Karpas-422 (cell line): ENCODE measurements around the gene RAD51AP2. TPM values are rescaled to one million over a fixed set of nuclear protein-coding genes. Genes with fewer than 3 reads are reported as not detected.

ENCODE experiments used
- DNase-seq: peaks from one replicate; pipeline ENCODE4 v3.0.0-alpha.2; 2015
- H2AFZ ChIP-seq: fragments of 200-600 bp; sonication (generic); 2 replicates; pipeline ENCODE4 v1.6.1; 2014; ENCODE audit warnings: antibody characterized with exemption, low read length, mixed read lengths
- H3K27ac ChIP-seq: fragments of 200-600 bp; sonication (generic); 2 replicates; pipeline ENCODE4 v1.5.1; 2014; ENCODE audit warnings: mild to moderate bottlenecking, low read length, moderate library complexity
- H3K27me3 ChIP-seq: fragments of 200-600 bp; sonication (generic); 2 replicates; pipeline ENCODE4 v1.6.1; 2014; ENCODE audit warnings: low read length, mixed read lengths
- H3K36me3 ChIP-seq: fragments of 200-600 bp; sonication (generic); 2 replicates; pipeline ENCODE4 v1.6.1; 2014; ENCODE audit warnings: low read length, mixed read lengths; ENCODE audit not compliant: insufficient read depth
- H3K4me1 ChIP-seq: fragments of 200-600 bp; sonication (generic); 2 replicates; pipeline ENCODE4 v1.6.1; 2014; ENCODE audit warnings: mild to moderate bottlenecking, low read length, mixed read lengths
- H3K4me2 ChIP-seq: fragments of 200-600 bp; sonication (generic); 2 replicates; pipeline ENCODE4 v1.6.1; 2014; ENCODE audit warnings: low read length, low read depth, mild to moderate bottlenecking; ENCODE audit not compliant: poor library complexity, severe bottlenecking
- H3K4me3 ChIP-seq: fragments of 200-600 bp; sonication (generic); 2 replicates; pipeline ENCODE4 v1.5.1; 2014; ENCODE audit warnings: mild to moderate bottlenecking, antibody characterized with exemption, low read length, mixed read lengths
- H3K79me2 ChIP-seq: fragments of 200-600 bp; sonication (generic); 2 replicates; pipeline ENCODE4 v1.6.1; 2014; ENCODE audit warnings: mild to moderate bottlenecking, low read length, mixed read lengths
- H3K9ac ChIP-seq: fragments of 200-600 bp; sonication (generic); 2 replicates; pipeline ENCODE4 v1.6.0; 2014; ENCODE audit warnings: low read length
- H3K9me2 ChIP-seq: fragments of 200-600 bp; sonication (generic), shearing (Covaris generic); replicated peaks from 2 replicates; pipeline ENCODE4 v1.6.0; 2014; ENCODE audit warnings: mild to moderate bottlenecking, low read length, moderate library complexity; ENCODE audit not compliant: insufficient read depth
- H3K9me3 ChIP-seq: fragments of 300-700, 200-600 bp; sonication (generic); 2 replicates; pipeline ENCODE4 v1.6.1; 2014; ENCODE audit warnings: low read length, mixed read lengths
- H4K20me1 ChIP-seq: fragments of 200-600 bp; sonication (generic); 2 replicates; pipeline ENCODE4 v1.6.1; 2014; ENCODE audit warnings: mild to moderate bottlenecking, antibody characterized with exemption, low read length, low read depth; ENCODE audit not compliant: insufficient read depth
- total RNA-seq: library from RNA; depleted of rRNA; stranded (reverse); fragments of >200 nt; shearing (Covaris generic); gene quantifications from 2 replicates; pipeline ENCODE4 v1.2.3, GENCODE V29; 2014; ENCODE audit warnings: low replicate concordance

The RAD51AP2 gene
- total RNA-seq, 1 experiment from 2014 or later = not detected

DNA sequence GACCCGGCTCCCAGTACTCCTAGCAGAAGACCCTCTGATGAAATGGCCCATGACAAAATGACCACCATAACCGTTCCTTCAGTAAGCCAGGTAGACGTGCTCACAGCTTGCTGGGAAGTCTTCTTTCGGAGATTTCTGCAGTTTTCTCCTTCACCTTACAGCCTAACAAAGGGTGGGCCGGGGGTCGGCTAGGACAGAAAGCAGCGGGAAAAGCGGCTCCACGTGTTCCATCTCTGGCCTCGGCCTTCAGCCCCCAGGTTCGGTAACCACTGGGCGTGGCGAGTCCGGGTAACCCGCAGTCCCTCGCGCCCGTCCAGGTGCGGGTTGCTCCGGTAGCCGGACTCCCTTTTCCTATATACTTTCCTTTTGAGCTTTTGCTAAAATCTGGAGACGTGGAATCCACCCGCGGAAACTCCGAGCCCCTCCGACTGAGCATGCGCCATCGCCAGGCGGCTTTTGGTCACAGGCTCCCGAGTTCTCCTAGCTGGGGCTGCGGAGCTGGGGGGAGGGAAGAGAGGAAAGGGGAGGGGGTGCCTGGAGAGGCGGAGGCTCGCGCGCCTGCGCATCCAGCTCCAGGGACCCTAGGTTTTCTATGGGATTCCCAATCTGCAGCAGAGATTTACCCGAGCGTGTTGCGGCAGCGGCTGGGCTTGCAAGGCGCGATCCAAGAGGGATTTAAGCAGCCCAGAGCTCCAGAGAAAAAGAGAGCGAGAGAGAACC, 22.0 kb upstream of the RAD51AP2 start, which contains the start of gene VSNL1:
VSNL1 (plus strand) TSS at position 604 of the 720 bp plus-strand sequence. CDS start 51,379 bp downstream, outside the sequence.
- Histone ChIP-seq H3K4me2 (no peak within 1 kb of the TSS), H3K36me3 (no peaks in the 10 kb centered on the region), H3K27ac (no peak within 1 kb of the TSS), H3K4me1 (no peaks in the 10 kb centered on the region), H3K79me2 (no peaks in the 10 kb centered on the region), H2AFZ (no peak within 1 kb of the TSS), H3K9me3 (no peaks in the 10 kb centered on the region), H3K4me3 (no peak within 1 kb of the TSS), H3K9me2 (no peaks in the 10 kb centered on the region), H3K27me3 (no peaks in the 10 kb centered on the region), H3K9ac (no peak within 1 kb of the TSS), H4K20me1 (no peaks in the 10 kb centered on the region)
- no peak for DNase-seq

GRCh38 chr2:17539611-17540092, 21.4 kb upstream of the RAD51AP2 start:
- DNase-seq = no peak
- no peaks in the 10 kb centered on the region for H3K36me3 ChIP-seq
- H3K9ac ChIP-seq = no peak overlapping the region
- H3K79me2 ChIP-seq = no peaks in the 10 kb centered on the region
- H3K9me2 ChIP-seq = no peaks in the 10 kb centered on the region
- H2AFZ ChIP-seq = no peak overlapping the region
- H3K27ac ChIP-seq = no peak overlapping the region
- no peaks in the 10 kb centered on the region for H3K27me3 ChIP-seq
- no peaks in the 10 kb centered on the region for H3K9me3 ChIP-seq
- H3K4me1 ChIP-seq = no peaks in the 10 kb centered on the region
- no peaks in the 10 kb centered on the region for H4K20me1 ChIP-seq
- H3K4me3 ChIP-seq = no peak overlapping the region
- no peak overlapping the region for H3K4me2 ChIP-seq

DNA sequence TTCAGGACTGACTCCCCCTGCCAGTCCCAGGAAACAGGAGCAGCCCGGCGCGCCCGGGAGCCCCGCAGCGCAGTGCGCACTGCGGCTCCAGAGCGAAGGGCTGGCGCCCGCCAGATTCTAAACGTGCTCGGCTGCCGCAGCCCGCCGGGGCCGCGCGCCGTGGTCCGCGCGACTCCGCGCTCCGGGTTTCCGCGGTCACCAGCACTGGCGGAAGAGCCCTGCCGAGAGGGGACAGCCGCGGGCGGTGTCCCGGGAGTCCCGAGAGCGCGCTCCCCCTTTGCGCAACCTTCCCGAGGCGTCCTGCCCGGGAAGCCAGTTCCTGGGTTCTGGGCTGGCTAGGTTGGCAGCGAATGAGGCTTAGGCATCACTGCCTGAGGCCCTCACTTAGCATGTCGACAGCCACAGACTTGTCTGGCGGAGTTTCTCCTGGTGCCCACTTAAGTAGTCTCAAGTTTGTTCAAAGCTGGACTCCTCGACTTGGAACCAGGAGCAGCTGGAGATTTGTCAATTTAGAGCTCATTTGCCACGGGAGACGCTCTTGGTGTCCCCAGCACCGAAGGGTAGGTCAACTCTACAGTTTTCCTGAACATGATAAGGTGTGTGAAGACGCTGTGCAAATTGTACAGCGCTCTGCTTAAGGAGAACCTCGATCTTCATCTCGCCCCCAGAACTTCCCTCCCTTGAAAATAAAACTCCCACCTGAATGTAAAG, 20.8 kb upstream of the RAD51AP2 start:
- H3K9me3 ChIP-seq = no peaks in the 10 kb centered on the region
- no peaks in the 10 kb centered on the region for H3K36me3 ChIP-seq
- H3K4me1 ChIP-seq = no peaks in the 10 kb centered on the region
- no peak overlapping the region for H3K4me3 ChIP-seq
- H3K9me2 ChIP-seq = no peaks in the 10 kb centered on the region
- H3K27me3 ChIP-seq = no peaks in the 10 kb centered on the region
- no peak overlapping the region for H3K9ac ChIP-seq
- no peak overlapping the region for H3K4me2 ChIP-seq
- no peaks in the 10 kb centered on the region for H4K20me1 ChIP-seq
- no peak for DNase-seq
- H3K79me2 ChIP-seq = no peaks in the 10 kb centered on the region
- H2AFZ ChIP-seq = no peak overlapping the region
- H3K27ac ChIP-seq = no peak overlapping the region

- no peak for DNase-seq
- no peaks in the 10 kb centered on the region for H3K4me1 ChIP-seq
- no peaks in the 10 kb centered on the region for H3K36me3 ChIP-seq
- H3K9me2 ChIP-seq = no peaks in the 10 kb centered on the region
- no peaks in the 10 kb centered on the region for H4K20me1 ChIP-seq
- no peak overlapping the region for H3K4me2 ChIP-seq
- H3K27me3 ChIP-seq = no peaks in the 10 kb centered on the region
- no peaks in the 10 kb centered on the region for H3K79me2 ChIP-seq
- no peaks in the 10 kb centered on the region for H3K9me3 ChIP-seq
- no peak overlapping the region for H2AFZ ChIP-seq
- H3K4me3 ChIP-seq = no peak overlapping the region
- H3K27ac ChIP-seq = no peak overlapping the region
- H3K9ac ChIP-seq = no peak overlapping the region
Observed at GRCh38 chr2:17538022-17538843, 20.0 kb upstream of the RAD51AP2 start.

- Histone ChIP-seq H3K4me3 (no peak overlapping the region), H3K79me2 (no peaks in the 10 kb centered on the region), H3K9me2 (no peaks in the 10 kb centered on the region), H3K4me1 (no peaks in the 10 kb centered on the region), H4K20me1 (no peaks in the 10 kb centered on the region), H3K27me3 (no peaks in the 10 kb centered on the region), H3K9me3 (no peaks in the 10 kb centered on the region), H3K27ac (no peak overlapping the region), H3K36me3 (no peaks in the 10 kb centered on the region), H3K9ac (no peak overlapping the region), H2AFZ (no peak overlapping the region), H3K4me2 (no peak overlapping the region)
- DNase-seq = no peak
Observed at GRCh38 chr2:17536416-17536815, 18.2 kb upstream of the RAD51AP2 start.

- H4K20me1 ChIP-seq = no peaks in the 10 kb centered on the region
- no peaks in the 10 kb centered on the region for H3K9me2 ChIP-seq
- no peak overlapping the region for H3K4me2 ChIP-seq
- H3K4me1 ChIP-seq = no peaks in the 10 kb centered on the region
- H3K4me3 ChIP-seq = no peak overlapping the region
- no peaks in the 10 kb centered on the region for H3K79me2 ChIP-seq
- no peak overlapping the region for H3K27ac ChIP-seq
- no peaks in the 10 kb centered on the region for H3K36me3 ChIP-seq
- no peaks in the 10 kb centered on the region for H3K9me3 ChIP-seq
- no peak overlapping the region for H2AFZ ChIP-seq
- H3K9ac ChIP-seq = no peak overlapping the region
- no peaks in the 10 kb centered on the region for H3K27me3 ChIP-seq
- no peak for DNase-seq
Observed at GRCh38 chr2:17533546-17533945, 15.3 kb upstream of the RAD51AP2 start.

DNA sequence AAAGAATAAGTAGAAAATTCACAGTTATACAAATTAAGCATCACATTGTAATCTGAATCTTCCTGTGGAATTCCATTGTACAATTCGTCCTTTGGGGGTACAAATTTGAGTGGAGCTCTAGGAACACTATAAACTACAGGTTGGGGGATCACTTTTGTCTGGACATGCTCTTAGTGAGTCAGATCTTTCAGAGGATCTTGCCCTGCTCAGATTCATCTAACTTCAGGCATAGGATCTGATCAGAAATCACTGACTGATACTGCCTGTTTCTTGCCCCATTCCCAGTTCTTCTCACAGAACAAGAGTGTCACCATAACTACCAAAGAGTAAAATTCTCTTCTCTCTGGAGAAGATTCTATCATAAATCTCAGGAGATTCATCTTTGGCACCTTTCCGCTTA, 11.5 kb upstream of the RAD51AP2 start:
- no peak overlapping the region for H3K9ac ChIP-seq
- no peak overlapping the region for H3K4me2 ChIP-seq
- no peaks in the 10 kb centered on the region for H3K79me2 ChIP-seq
- no peaks in the 10 kb centered on the region for H4K20me1 ChIP-seq
- 0 out of 2 replicates have a peak, but pooled peaks cover 2% of the 10 kb centered on the region for H3K4me1 ChIP-seq
- H3K9me2 ChIP-seq = no peaks in the 10 kb centered on the region
- no peak overlapping the region for H3K4me3 ChIP-seq
- no peaks in the 10 kb centered on the region for H3K36me3 ChIP-seq
- no peak for DNase-seq
- no peak overlapping the region for H2AFZ ChIP-seq
- H3K27me3 ChIP-seq = no peaks in the 10 kb centered on the region
- no peak overlapping the region for H3K27ac ChIP-seq
- no peaks in the 10 kb centered on the region for H3K9me3 ChIP-seq

GRCh38 chr2:17522303-17522702, 4.1 kb upstream of the RAD51AP2 start:
- Histone ChIP-seq H3K4me2 (no peak overlapping the region), H4K20me1 (no peaks in the 10 kb centered on the region), H3K4me1 (peaks cover 18% of the 10 kb centered on the region), H3K4me3 (no peak overlapping the region), H3K27ac (no peak overlapping the region), H3K9me3 (no peaks in the 10 kb centered on the region), H2AFZ (no peak overlapping the region), H3K79me2 (no peaks in the 10 kb centered on the region), H3K27me3 (no peaks in the 10 kb centered on the region), H3K36me3 (no peaks in the 10 kb centered on the region), H3K9me2 (no peaks in the 10 kb centered on the region), H3K9ac (no peak overlapping the region)
- DNase-seq = no peak
